ENCODE measurements around the gene CEP63. TPM values are rescaled to one million over a fixed set of nuclear protein-coding genes. Genes with fewer than 3 reads are reported as not detected.

CEP63 gene
- total and polyA plus RNA-seq, 2 experiments from 2014 or later = 15.1 to 53.9 TPM

GRCh38 chr3:134486577-134487041 is 752 bp downstream of the CEP63 start:
- Histone ChIP-seq H3K36me3 (ENCODE audit: insufficient read depth) (peaks cover 10% of the 10 kb centered on the region; the same call in 1 of the 2 replicates), H3K4me2 (peak overlapping the region; percentile 91), H3K9me2 (ENCODE audit: insufficient read depth) (no peaks in the 10 kb centered on the region), H4K20me1 (replicated peaks; ENCODE audit: insufficient read depth) (peaks cover 4% of the 10 kb centered on the region; the same call in 1 of the 2 replicates), H3K4me1 (ENCODE audit: insufficient read depth) (peaks cover 14% of the 10 kb centered on the region), H3F3A (replicated peaks; ENCODE audit: low read depth) (0 out of 2 replicates have a peak, but pooled peaks cover 3% of the 10 kb centered on the region), H3K79me2 (replicated peaks; ENCODE audit: insufficient read depth) (peaks cover 52% of the 10 kb centered on the region), H3K4me3 (peak overlapping the region; percentile 82), H3K27ac (ENCODE audit: low read depth) (peak overlapping the region; percentile 81), H2AFZ (peak overlapping the region; percentile 85), H3K27me3 (ENCODE audit: insufficient read depth) (no peaks in the 10 kb centered on the region)
- TF ChIP-seq EZH2phosphoT487 (IDR thresholded peaks at IDR 0.05; ENCODE audit: unreplicated experiment) (no peak), ZNF462 (CRISPR knock-in tag; IDR thresholded peaks at IDR 0.05) (no peak), CTCF (conservative IDR thresholded peaks at IDR 0.05; ENCODE audit: low read depth in 2 of 2) (no peak), JUNB (IDR thresholded peaks at IDR 0.05; ENCODE audit: unreplicated experiment) (no peak), REST (IDR thresholded peaks at IDR 0.05; ENCODE audit: unreplicated experiment) (no peak), CREB1 (CRISPR knock-in tag; IDR thresholded peaks at IDR 0.05; ENCODE audit: low read depth) (no peak), ZNF114 (CRISPR knock-in tag; IDR thresholded peaks at IDR 0.05) (no peak)
- peaks cover 22% of the 10 kb centered on the region for H3K4me1 Mint-ChIP-seq
- H3K4me3 Mint-ChIP-seq = peak overlapping the region; percentile 91
- peaks cover 9% of the 10 kb centered on the region for H3K27me3 Mint-ChIP-seq (ENCODE audit: insufficient read depth, low read depth, poor library complexity)
- peak; percentile 42 for DNase-seq (ENCODE audit: low spot score)
- ATAC-seq = peak; percentile 61
- no peaks in the 10 kb centered on the region for H3K9me3 Mint-ChIP-seq
- peak overlapping the region; percentile 68; the same call in 1 of the 2 replicates for H3K27ac Mint-ChIP-seq
- peaks cover 20% of the 10 kb centered on the region for H3K36me3 Mint-ChIP-seq (ENCODE audit: low read depth)
